ENCODE measurements around the gene GIT1.
A peak's percentile ranks its signal among the peaks of the same experiment; 100 is the strongest.

GIT1 gene

GRCh38 chr17:29571486-29571882 lies 18.0 kb downstream of the GIT1 start:
- CTCF ChIA-PET: interaction anchor here (0.7 to 1.4 kb wide), 2 partner anchors 46 to 63 kb away, joined by 3 read pairs; no protein-coding TSS in a partner anchor
- TF ChIP-seq FOXA1 (IDR thresholded peaks at IDR 0.05) (no peak), PKNOX1 (IDR thresholded peaks at IDR 0.05) (no peak), BHLHE40 (IDR thresholded peaks at IDR 0.05; ENCODE audit: borderline replicate concordance) (no peak), ELF4 (IDR thresholded peaks at IDR 0.05) (no peak), FOXK2 (IDR thresholded peaks at IDR 0.05) (no peak), LEF1 (IDR thresholded peaks at IDR 0.05; ENCODE audit: borderline replicate concordance) (no peak), ZNF384 (IDR thresholded peaks at IDR 0.05) (no peak), L3MBTL2 (conservative IDR thresholded peaks at IDR 0.05) (no peak), SUZ12 (IDR thresholded peaks at IDR 0.05) (no peak), ARNT (IDR thresholded peaks at IDR 0.05) (no peak), SP1 (IDR thresholded peaks at IDR 0.05) (no peak), HDGF (IDR thresholded peaks at IDR 0.05; ENCODE audit: borderline replicate concordance) (no peak), NFRKB (IDR thresholded peaks at IDR 0.05) (no peak), FOXM1 (IDR thresholded peaks at IDR 0.05; ENCODE audit: borderline replicate concordance) (no peak)
- DNase-seq (ENCODE audit: extremely low spot score): no peak
- POLR2A ChIA-PET: interaction anchor here (0.8 to 4.6 kb wide), 2 partner anchors 10 to 20 kb away, joined by 3 to 32 read pairs; partner anchors contain the start of gene ANKRD13B

GRCh38 chr17:29570521-29570920 lies 18.9 kb downstream of the GIT1 start:
- no peak for DNase-seq (ENCODE audit: extremely low spot score)
- ChIA-PET CTCF (interaction anchor here (0.6 to 1.7 kb wide), 3 partner anchors 47 to 280 kb away, joined by 3 to 5 read pairs (median 5); no protein-coding TSS in a partner anchor), POLR2A (interaction anchor here (0.7 to 4.6 kb wide), 5 partner anchors 11 to 1379 kb away, joined by 3 to 32 read pairs (median 7); partner anchors contain the start of genes ANKRD13B and TAOK1)
- TF ChIP-seq HDGF (IDR thresholded peaks at IDR 0.05; ENCODE audit: borderline replicate concordance) (no peak), ELF4 (IDR thresholded peaks at IDR 0.05) (no peak), TARDBP (IDR thresholded peaks at IDR 0.05) (no peak), NFRKB (IDR thresholded peaks at IDR 0.05) (no peak)

GRCh38 chr17:29569245-29569950 lies 20.1 kb downstream of the GIT1 start:
- POLR2A ChIA-PET: interaction anchor here (0.8 to 4.6 kb wide), 7 partner anchors 10 to 429 kb away, joined by 3 to 32 read pairs (median 5); partner anchors contain the start of genes ANKRD13B and TAOK1
- TF ChIP-seq BHLHE40 (IDR thresholded peaks at IDR 0.05; ENCODE audit: borderline replicate concordance) (no peak), SP1 (IDR thresholded peaks at IDR 0.05) (no peak)
- CTCF ChIA-PET: interaction anchor here (0.6 to 1.7 kb wide), 3 partner anchors 11 to 312 kb away, joined by 4 to 5 read pairs (median 4); no protein-coding TSS in a partner anchor
- no peak for DNase-seq (ENCODE audit: extremely low spot score)

GRCh38 chr17:29568331-29569244 lies 20.9 kb downstream of the GIT1 start, which contains the start of gene TP53I13:
TP53I13 (plus strand) TSS chr17:29568701; CDS start chr17:29568759, 58 bp downstream.
- CTCF ChIA-PET: interaction anchor here (0.6 to 1.7 kb wide), 5 partner anchors 12 to 426 kb away, joined by 3 to 5 read pairs (median 4); no protein-coding TSS in a partner anchor
- TF ChIP-seq FOXM1 (IDR thresholded peaks at IDR 0.05; ENCODE audit: borderline replicate concordance): peak; percentile 18; the same call in 1 of the 2 replicates
- no peak for TF ChIP-seq BHLHE40 (IDR thresholded peaks at IDR 0.05; ENCODE audit: borderline replicate concordance)
- POLR2A ChIA-PET: interaction anchor here (0.8 to 4.6 kb wide), 8 partner anchors 12 to 199 kb away, joined by 3 to 32 read pairs (median 6); partner anchors contain the start of gene ANKRD13B
- DNase-seq (ENCODE audit: extremely low spot score): peak; percentile 77

- DNase-seq (ENCODE audit: extremely low spot score): peak; percentile 50
- TF ChIP-seq FOXM1 (IDR thresholded peaks at IDR 0.05; ENCODE audit: borderline replicate concordance): no peak
- TF ChIP-seq CTBP1 (IDR thresholded peaks at IDR 0.05; ENCODE audit: borderline replicate concordance): no peak
- peak; percentile 43; the same call in 1 of the 2 replicates for TF ChIP-seq L3MBTL2 (conservative IDR thresholded peaks at IDR 0.05)
- ChIA-PET POLR2A (interaction anchor here (0.8 to 4.6 kb wide), 7 partner anchors 11 to 198 kb away, joined by 3 to 32 read pairs (median 6); partner anchors contain the start of genes ANKRD13B and TAOK1), CTCF (interaction anchor here (0.6 to 1.3 kb wide), 4 partner anchors 20 to 425 kb away, joined by 3 to 4 read pairs (median 4); no protein-coding TSS in a partner anchor)
These were observed 21.7 kb downstream of the GIT1 start for GRCh38 chr17:29567554-29568330.

- CTCF ChIA-PET: interaction anchor here (0.6 to 2.0 kb wide), 5 partner anchors 9 to 804 kb away, joined by 3 to 5 read pairs (median 4); no protein-coding TSS in a partner anchor
- no peak for DNase-seq (ENCODE audit: extremely low spot score)
- POLR2A ChIA-PET: interaction anchor here (0.6 to 2.4 kb wide), 4 partner anchors 21 to 310 kb away, joined by 3 to 12 read pairs (median 6); partner anchors contain the start of genes ANKRD13B and TAOK1
These were observed 22.2 kb downstream of the GIT1 start for GRCh38 chr17:29567304-29567553.

More at GRCh38 chr17:29567304-29567553, 22.2 kb downstream of the GIT1 start:
- TF ChIP-seq ELF4 (IDR thresholded peaks at IDR 0.05): no peak
- TF ChIP-seq FOXK2 (IDR thresholded peaks at IDR 0.05): no peak
- no peak for TF ChIP-seq HDGF (IDR thresholded peaks at IDR 0.05; ENCODE audit: borderline replicate concordance)
- TF ChIP-seq L3MBTL2 (conservative IDR thresholded peaks at IDR 0.05): no peak
- TF ChIP-seq ARNT (IDR thresholded peaks at IDR 0.05): no peak
- TF ChIP-seq FOXA1 (IDR thresholded peaks at IDR 0.05): no peak
- no peak for TF ChIP-seq PKNOX1 (IDR thresholded peaks at IDR 0.05)
- no peak for TF ChIP-seq FOXM1 (IDR thresholded peaks at IDR 0.05; ENCODE audit: borderline replicate concordance)
- TF ChIP-seq LEF1 (IDR thresholded peaks at IDR 0.05; ENCODE audit: borderline replicate concordance): no peak
- TF ChIP-seq ZNF384 (IDR thresholded peaks at IDR 0.05): no peak
- TF ChIP-seq TARDBP (IDR thresholded peaks at IDR 0.05): no peak
- TF ChIP-seq SUZ12 (IDR thresholded peaks at IDR 0.05): no peak
- TF ChIP-seq SP1 (IDR thresholded peaks at IDR 0.05): no peak
- no peak for TF ChIP-seq BHLHE40 (IDR thresholded peaks at IDR 0.05; ENCODE audit: borderline replicate concordance)
- no peak for TF ChIP-seq CTBP1 (IDR thresholded peaks at IDR 0.05; ENCODE audit: borderline replicate concordance)
- TF ChIP-seq NFRKB (IDR thresholded peaks at IDR 0.05): no peak

Measured in HEK293T (cell line).